GM12801 (cell line): ENCODE data around the gene BUD13.

Experiments
- CTCF ChIP-seq: IDR thresholded peaks from one replicate; pipeline ENCODE4 v1.5.1; 2011; ENCODE audit warnings: control low read depth; ENCODE audit not compliant: insufficient read length; ENCODE audit errors: extremely low read depth

The BUD13 gene

DNA sequence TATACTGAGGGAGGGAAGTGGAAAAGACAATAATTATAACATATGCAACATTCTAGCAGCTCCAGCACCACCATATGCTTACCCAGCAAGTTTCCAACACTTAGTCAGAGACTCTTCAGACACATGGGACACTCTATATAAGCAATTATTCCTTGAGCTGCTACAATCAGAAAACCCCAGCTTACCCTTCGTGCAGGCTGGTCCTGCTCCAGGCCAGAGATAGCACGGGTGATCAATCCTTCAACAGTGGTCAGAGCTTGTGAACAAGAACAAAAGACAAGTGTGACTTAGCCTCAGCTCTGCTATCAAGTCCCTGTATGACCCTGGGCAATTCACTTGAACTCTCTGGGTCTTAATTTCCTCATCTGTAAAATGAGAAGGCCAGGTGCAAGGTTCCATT lies 13.5 kb upstream of the BUD13 start:
- TF ChIP-seq CTCF = no peak

- TF ChIP-seq CTCF = no peak
Measured at GRCh38 chr11:116782728-116783127, 9.9 kb upstream of the BUD13 start.

DNA sequence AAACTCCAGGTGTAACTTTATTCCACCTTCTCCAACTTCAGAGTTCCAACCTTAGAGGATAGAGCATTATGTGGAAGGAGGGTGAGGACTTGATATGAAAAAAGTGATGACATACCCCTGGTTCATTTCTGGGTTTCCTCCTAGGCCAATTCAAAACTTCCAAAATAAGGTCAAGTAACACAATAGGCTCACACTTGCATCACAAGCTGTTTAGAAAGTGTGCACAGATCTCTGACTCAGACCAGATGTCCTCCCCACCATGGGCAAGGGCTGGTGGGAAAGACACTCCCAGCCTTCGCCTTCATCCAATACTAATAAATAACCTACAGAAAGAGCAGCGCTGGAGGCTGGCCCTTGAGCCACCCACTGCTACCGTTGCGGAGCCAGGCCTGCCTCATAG lies 5.8 kb upstream of the BUD13 start:
- no peak for TF ChIP-seq CTCF

GRCh38 chr11:116777056-116777455 lies 4.3 kb upstream of the BUD13 start:
- TF ChIP-seq CTCF = no peak

- TF ChIP-seq CTCF = no peak
Measured at GRCh38 chr11:116776522-116776984, 3.8 kb upstream of the BUD13 start.

DNA sequence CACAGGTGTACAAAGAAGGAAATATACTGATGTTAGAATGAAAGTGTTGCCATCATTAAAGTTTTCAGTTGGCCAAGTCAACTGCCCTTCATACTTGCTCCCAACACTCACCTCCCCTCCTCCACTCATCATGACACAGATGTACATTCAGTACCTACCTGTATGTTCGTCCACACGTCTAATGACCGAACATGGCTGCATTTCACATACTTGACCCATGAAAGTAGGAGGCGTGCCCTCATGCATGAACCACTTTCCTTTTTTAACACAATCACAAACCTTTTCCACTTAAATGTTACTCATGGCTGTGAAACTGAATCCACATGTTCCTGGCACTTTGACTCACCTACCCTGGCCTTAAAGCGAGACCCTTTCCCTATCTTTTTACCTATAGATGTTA lies 3.2 kb upstream of the BUD13 start:
- no peak for TF ChIP-seq CTCF

- no peak for TF ChIP-seq CTCF
Measured at GRCh38 chr11:116774661-116775060, 1.9 kb upstream of the BUD13 start.
